ENCODE measurements around the gene ADGB.

ADGB gene

DNA sequence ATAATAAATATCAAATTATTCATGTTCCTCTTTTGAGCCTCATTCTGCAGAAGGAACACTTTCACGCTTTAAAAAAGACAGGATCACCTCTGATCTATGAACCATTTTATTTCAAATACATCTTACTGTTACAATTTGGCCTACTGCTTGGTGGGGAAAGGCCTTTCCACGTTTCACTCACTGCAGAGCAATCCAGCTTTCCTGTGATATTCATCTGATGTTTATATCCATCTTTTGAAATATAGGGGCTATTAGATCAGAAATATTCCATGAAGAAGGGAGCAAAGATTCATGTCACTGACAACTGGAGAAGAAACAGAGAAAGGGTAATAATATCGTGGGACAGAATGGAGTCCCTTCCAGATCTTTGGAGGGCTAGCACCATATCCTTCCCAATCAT lies 262.9 kb downstream of the ADGB start:
- Histone ChIP-seq H3K36me3 (ENCODE audit: low read length) (no peaks in the 10 kb centered on the region), H4K20me1 (ENCODE audit: low read depth, low read length) (no peaks in the 10 kb centered on the region), H3K27ac (ENCODE audit: low read depth, low read length) (no peak overlapping the region), H3K27me3 (ENCODE audit: low read length) (no peaks in the 10 kb centered on the region), H3K9me2 (replicated peaks; ENCODE audit: insufficient read depth, low read length) (no peaks in the 10 kb centered on the region), H3K4me2 (ENCODE audit: low read depth, low read length, poor library complexity, severe bottlenecking) (no peak overlapping the region), H3F3A (ENCODE audit: insufficient read depth) (no peaks in the 10 kb centered on the region), H2AFZ (ENCODE audit: low read depth, low read length, severe bottlenecking) (no peak overlapping the region), H3K4me3 (ENCODE audit: insufficient read depth, low read length, poor library complexity, severe bottlenecking) (no peak overlapping the region), H3K79me2 (ENCODE audit: insufficient read depth, low read length) (no peaks in the 10 kb centered on the region), H3K9ac (ENCODE audit: low read length) (no peak overlapping the region), H3K9me3 (ENCODE audit: insufficient read depth, low read length) (no peaks in the 10 kb centered on the region)
- TF ChIP-seq, protein P1, sequence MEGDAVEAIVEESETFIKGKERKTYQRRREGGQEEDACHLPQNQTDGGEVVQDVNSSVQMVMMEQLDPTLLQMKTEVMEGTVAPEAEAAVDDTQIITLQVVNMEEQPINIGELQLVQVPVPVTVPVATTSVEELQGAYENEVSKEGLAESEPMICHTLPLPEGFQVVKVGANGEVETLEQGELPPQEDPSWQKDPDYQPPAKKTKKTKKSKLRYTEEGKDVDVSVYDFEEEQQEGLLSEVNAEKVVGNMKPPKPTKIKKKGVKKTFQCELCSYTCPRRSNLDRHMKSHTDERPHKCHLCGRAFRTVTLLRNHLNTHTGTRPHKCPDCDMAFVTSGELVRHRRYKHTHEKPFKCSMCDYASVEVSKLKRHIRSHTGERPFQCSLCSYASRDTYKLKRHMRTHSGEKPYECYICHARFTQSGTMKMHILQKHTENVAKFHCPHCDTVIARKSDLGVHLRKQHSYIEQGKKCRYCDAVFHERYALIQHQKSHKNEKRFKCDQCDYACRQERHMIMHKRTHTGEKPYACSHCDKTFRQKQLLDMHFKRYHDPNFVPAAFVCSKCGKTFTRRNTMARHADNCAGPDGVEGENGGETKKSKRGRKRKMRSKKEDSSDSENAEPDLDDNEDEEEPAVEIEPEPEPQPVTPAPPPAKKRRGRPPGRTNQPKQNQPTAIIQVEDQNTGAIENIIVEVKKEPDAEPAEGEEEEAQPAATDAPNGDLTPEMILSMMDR (IDR thresholded peaks at IDR 0.05; ENCODE audit: insufficient read depth, low read length, poor library complexity, severe bottlenecking), result no peak
- TF ChIP-seq EZH2phosphoT487 (conservative IDR thresholded peaks at IDR 0.05; ENCODE audit: low read length), result no peak

DNA sequence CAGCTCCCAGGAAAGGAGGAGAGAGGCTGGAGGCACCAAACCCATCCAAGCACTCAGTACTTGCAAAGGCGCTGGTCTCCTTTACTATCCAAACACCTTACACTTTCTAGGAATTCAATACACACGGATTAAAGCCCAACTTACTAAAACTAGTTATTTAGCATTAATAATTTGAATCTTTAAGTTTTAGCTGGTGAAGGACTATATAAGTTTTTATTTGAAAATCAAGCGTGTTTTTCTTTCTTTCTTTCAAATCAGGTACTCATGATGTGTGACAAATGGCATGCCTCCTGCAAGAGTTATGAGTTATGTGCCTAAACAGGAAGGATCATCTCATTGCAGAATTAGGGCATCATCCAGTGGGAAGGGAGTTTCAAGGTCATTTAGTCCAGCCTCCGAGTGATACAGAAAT lies 263.7 kb downstream of the ADGB start:
- Histone ChIP-seq H3K79me2 (ENCODE audit: insufficient read depth, low read length) (no peaks in the 10 kb centered on the region), H3K9me3 (ENCODE audit: insufficient read depth, low read length) (no peaks in the 10 kb centered on the region), H3K27ac (ENCODE audit: low read depth, low read length) (no peak overlapping the region), H3K4me3 (ENCODE audit: insufficient read depth, low read length, poor library complexity, severe bottlenecking) (no peak overlapping the region), H4K20me1 (ENCODE audit: low read depth, low read length) (no peaks in the 10 kb centered on the region), H3K36me3 (ENCODE audit: low read length) (no peaks in the 10 kb centered on the region), H3K27me3 (ENCODE audit: low read length) (no peaks in the 10 kb centered on the region), H3F3A (ENCODE audit: insufficient read depth) (no peaks in the 10 kb centered on the region), H3K4me2 (ENCODE audit: low read depth, low read length, poor library complexity, severe bottlenecking) (no peak overlapping the region), H2AFZ (ENCODE audit: low read depth, low read length, severe bottlenecking) (no peak overlapping the region), H3K9me2 (replicated peaks; ENCODE audit: insufficient read depth, low read length) (no peaks in the 10 kb centered on the region), H3K9ac (ENCODE audit: low read length) (no peak overlapping the region)
- TF ChIP-seq EZH2phosphoT487 (conservative IDR thresholded peaks at IDR 0.05; ENCODE audit: low read length), result no peak
- TF ChIP-seq, protein P1 (IDR thresholded peaks at IDR 0.05; ENCODE audit: insufficient read depth, low read length, poor library complexity, severe bottlenecking), result no peak

DNA sequence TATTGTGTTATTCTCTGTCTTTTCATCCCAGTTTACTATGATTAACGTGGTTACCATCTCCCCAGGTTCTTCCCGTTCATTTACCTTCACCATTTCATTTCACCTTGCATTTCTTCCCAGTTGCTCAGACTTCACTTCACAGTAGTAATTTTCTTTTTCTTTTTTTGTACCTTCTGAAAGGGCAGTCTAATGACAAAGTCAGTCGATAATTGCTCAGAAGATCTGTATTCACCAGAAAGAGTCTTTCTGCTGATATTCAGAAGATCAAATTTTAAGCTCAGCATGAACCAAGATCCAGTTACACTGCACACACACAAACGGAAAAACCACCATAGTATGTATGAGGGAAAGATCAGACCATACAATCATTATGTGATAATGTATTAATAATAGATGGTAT lies 265.5 kb downstream of the ADGB start:
- Histone ChIP-seq H3K4me2 (ENCODE audit: low read depth, low read length, poor library complexity, severe bottlenecking) (no peak overlapping the region), H4K20me1 (ENCODE audit: low read depth, low read length) (no peaks in the 10 kb centered on the region), H3K79me2 (ENCODE audit: insufficient read depth, low read length) (no peaks in the 10 kb centered on the region), H3K4me3 (ENCODE audit: insufficient read depth, low read length, poor library complexity, severe bottlenecking) (no peak overlapping the region), H3K27ac (ENCODE audit: low read depth, low read length) (no peak overlapping the region), H3K9me3 (ENCODE audit: insufficient read depth, low read length) (no peaks in the 10 kb centered on the region), H2AFZ (ENCODE audit: low read depth, low read length, severe bottlenecking) (no peak overlapping the region), H3F3A (ENCODE audit: insufficient read depth) (no peaks in the 10 kb centered on the region), H3K27me3 (ENCODE audit: low read length) (no peaks in the 10 kb centered on the region), H3K36me3 (ENCODE audit: low read length) (no peaks in the 10 kb centered on the region), H3K9ac (ENCODE audit: low read length) (no peak overlapping the region), H3K9me2 (replicated peaks; ENCODE audit: insufficient read depth, low read length) (no peaks in the 10 kb centered on the region)
- TF ChIP-seq, protein P1 (IDR thresholded peaks at IDR 0.05; ENCODE audit: insufficient read depth, low read length, poor library complexity, severe bottlenecking), result no peak

DNA sequence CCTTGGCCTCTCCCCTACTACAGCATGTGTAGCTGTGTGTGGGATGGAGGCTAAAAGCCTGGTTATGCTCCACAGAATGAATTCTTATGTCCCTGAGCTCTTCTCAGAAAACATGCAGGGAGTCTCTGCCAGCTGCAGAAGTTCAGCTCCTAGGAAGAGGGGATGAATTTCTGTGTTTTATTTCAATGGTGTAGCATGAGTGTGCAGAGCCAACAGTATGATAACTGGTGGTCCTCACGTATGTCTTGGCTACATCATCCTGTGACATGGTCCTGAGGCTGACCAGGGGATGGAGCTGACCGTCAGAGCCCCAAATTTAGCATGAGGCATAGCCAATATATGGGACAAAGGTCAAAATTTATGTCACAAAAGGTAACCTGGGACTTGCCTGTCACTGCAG lies 266.1 kb downstream of the ADGB start:
- H3K9me3 ChIP-seq (ENCODE audit: insufficient read depth, low read length), result no peaks in the 10 kb centered on the region
- no peak overlapping the region for H2AFZ ChIP-seq (ENCODE audit: low read depth, low read length, severe bottlenecking)
- H3K27ac ChIP-seq (ENCODE audit: low read depth, low read length), result no peak overlapping the region
- H3K9ac ChIP-seq (ENCODE audit: low read length), result no peak overlapping the region
- no peak overlapping the region for H3K4me2 ChIP-seq (ENCODE audit: low read depth, low read length, poor library complexity, severe bottlenecking)
- TF ChIP-seq EZH2phosphoT487 (conservative IDR thresholded peaks at IDR 0.05; ENCODE audit: low read length), result no peak
- TF ChIP-seq, protein P1 (IDR thresholded peaks at IDR 0.05; ENCODE audit: insufficient read depth, low read length, poor library complexity, severe bottlenecking), result no peak
- no peaks in the 10 kb centered on the region for H3F3A ChIP-seq (ENCODE audit: insufficient read depth)
- H3K36me3 ChIP-seq (ENCODE audit: low read length), result no peaks in the 10 kb centered on the region
- H4K20me1 ChIP-seq (ENCODE audit: low read depth, low read length), result no peaks in the 10 kb centered on the region
- H3K4me3 ChIP-seq (ENCODE audit: insufficient read depth, low read length, poor library complexity, severe bottlenecking), result no peak overlapping the region
- H3K79me2 ChIP-seq (ENCODE audit: insufficient read depth, low read length), result no peaks in the 10 kb centered on the region
- no peaks in the 10 kb centered on the region for H3K9me2 ChIP-seq (replicated peaks; ENCODE audit: insufficient read depth, low read length)
- H3K27me3 ChIP-seq (ENCODE audit: low read length), result no peaks in the 10 kb centered on the region
